Measurements from ENCODE around the gene TMOD1. TPM values are rescaled to one million over a fixed set of nuclear protein-coding genes. Genes with fewer than 3 reads are reported as not detected.

TMOD1 gene
- total RNA-seq, 1 experiment from 2014 or later = 0.14 TPM

DNA sequence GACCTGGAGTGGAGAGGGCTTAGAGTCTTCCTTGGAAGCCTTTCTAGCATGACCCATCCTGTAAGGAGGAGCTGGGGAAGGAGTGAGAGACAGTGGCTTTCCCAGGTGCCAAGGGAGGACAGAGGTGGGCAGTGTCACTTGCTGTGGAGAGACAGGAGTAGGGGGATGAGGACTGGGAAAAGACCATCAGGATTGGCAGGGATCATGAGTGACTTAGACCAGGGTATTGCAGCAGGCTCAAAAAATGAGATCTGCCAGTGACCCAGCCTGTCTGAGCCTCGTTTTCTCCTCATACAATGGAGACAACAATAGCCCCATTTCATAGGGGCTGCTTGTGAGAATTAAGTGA is 2.4 kb downstream of the TMOD1 start:
- no peak for DNase-seq
- no peaks in the 10 kb centered on the region for H3K9me3 Mint-ChIP-seq (ENCODE audit: low read depth, unreplicated experiment)
- BruUV-seq (replicated peaks) = no TSS peak
- intact Hi-C loops (cut with micrococcal nuclease; ENCODE audit: unreplicated experiment) = loop anchor here (5.0 kb wide), 1 partner anchor 93 kb away; no protein-coding TSS in a partner anchor
- H3K36me3 Mint-ChIP-seq (ENCODE audit: insufficient read depth, unreplicated experiment) = peaks cover 10% of the 10 kb centered on the region
- H3K4me1 Mint-ChIP-seq (ENCODE audit: low read depth, unreplicated experiment) = peaks cover 9% of the 10 kb centered on the region
- no peaks in the 10 kb centered on the region for H3K27me3 Mint-ChIP-seq (ENCODE audit: unreplicated experiment)
- no peak overlapping the region for H3K27ac Mint-ChIP-seq (ENCODE audit: unreplicated experiment)
- H3K4me3 Mint-ChIP-seq (ENCODE audit: low read depth, unreplicated experiment) = no peak overlapping the region
- TF ChIP-seq, protein P1, sequence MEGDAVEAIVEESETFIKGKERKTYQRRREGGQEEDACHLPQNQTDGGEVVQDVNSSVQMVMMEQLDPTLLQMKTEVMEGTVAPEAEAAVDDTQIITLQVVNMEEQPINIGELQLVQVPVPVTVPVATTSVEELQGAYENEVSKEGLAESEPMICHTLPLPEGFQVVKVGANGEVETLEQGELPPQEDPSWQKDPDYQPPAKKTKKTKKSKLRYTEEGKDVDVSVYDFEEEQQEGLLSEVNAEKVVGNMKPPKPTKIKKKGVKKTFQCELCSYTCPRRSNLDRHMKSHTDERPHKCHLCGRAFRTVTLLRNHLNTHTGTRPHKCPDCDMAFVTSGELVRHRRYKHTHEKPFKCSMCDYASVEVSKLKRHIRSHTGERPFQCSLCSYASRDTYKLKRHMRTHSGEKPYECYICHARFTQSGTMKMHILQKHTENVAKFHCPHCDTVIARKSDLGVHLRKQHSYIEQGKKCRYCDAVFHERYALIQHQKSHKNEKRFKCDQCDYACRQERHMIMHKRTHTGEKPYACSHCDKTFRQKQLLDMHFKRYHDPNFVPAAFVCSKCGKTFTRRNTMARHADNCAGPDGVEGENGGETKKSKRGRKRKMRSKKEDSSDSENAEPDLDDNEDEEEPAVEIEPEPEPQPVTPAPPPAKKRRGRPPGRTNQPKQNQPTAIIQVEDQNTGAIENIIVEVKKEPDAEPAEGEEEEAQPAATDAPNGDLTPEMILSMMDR (IDR thresholded peaks at IDR 0.05; ENCODE audit: unreplicated experiment) = no peak
- CTCF ChIA-PET = no interaction called here

DNA sequence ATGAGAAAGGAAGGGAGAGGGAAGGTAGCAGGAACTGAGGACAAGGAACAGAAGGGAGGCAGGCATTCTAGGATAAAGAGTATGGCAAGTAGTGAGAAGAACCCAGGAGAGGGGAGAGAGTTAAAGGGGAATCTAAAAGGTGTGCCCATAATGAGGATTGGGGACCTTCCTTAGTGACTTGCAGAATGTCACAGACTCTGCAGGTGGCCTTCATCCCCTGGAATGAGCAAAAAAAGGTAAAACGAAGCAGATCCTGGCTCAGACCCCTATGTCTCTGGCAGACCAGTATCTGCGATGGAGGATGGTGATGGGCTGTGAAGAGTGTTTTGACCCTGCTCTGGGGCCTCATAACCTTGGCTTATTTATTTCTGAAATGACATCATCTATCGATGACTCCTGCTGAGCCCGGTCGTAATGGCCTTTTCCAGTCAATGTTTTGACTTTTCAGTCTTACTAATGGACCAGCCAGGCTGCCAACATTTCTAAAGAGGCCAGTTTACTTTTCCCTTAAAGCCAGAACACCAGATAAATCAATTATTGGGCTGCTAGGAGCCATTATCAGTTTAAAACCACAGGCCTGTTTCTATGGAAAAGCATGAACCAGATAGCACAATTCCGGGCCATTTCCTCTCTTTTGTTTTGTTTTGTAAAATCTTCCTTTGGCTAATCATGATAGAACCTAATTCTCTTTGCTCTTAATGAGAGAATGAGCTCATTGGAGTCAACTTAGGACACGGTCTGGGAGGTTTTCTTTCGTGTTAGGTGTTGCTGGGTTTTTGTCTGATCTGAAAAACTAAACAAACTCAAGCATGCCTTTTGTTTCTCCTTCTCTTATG is 3.1 kb downstream of the TMOD1 start:
- Mint-ChIP-seq H3K4me3 (ENCODE audit: low read depth, unreplicated experiment) (no peak overlapping the region), H3K9me3 (ENCODE audit: low read depth, unreplicated experiment) (no peaks in the 10 kb centered on the region), H3K36me3 (ENCODE audit: insufficient read depth, unreplicated experiment) (peaks cover 10% of the 10 kb centered on the region), H3K27me3 (ENCODE audit: unreplicated experiment) (no peaks in the 10 kb centered on the region), H3K4me1 (ENCODE audit: low read depth, unreplicated experiment) (peaks cover 9% of the 10 kb centered on the region), H3K27ac (ENCODE audit: unreplicated experiment) (no peak overlapping the region)
- CTCF ChIA-PET = no interaction called here
- DNase-seq = no peak
- intact Hi-C loops (cut with micrococcal nuclease; ENCODE audit: unreplicated experiment) = loop anchor here (5.0 kb wide), 1 partner anchor 93 kb away; no protein-coding TSS in a partner anchor
- BruUV-seq (replicated peaks) = no TSS peak
- TF ChIP-seq, protein P1 (IDR thresholded peaks at IDR 0.05; ENCODE audit: unreplicated experiment) = no peak

DNA sequence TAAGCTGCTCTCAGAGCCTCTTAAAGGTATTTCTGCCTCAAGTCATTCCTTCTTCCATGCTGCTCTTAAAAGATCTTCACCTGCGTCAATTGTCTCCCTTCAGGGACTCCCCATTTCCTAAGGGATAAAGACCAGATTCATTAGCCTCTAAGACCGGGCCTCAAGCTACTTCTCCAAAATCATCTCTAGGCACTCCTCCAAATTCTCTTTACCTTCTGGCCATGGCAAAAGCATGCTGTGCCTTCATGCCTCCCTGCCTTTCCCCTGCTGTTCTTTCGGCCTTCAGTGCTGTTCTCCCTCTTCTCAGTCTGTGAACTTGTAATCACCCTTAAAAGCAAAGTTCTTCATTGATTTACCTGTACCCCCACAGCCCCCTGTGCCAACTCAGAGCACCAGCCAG is 4.4 kb downstream of the TMOD1 start:
- DNase-seq = no peak
- CTCF ChIA-PET = no interaction called here
- H3K36me3 Mint-ChIP-seq (ENCODE audit: insufficient read depth, unreplicated experiment) = peaks cover 10% of the 10 kb centered on the region

DNA sequence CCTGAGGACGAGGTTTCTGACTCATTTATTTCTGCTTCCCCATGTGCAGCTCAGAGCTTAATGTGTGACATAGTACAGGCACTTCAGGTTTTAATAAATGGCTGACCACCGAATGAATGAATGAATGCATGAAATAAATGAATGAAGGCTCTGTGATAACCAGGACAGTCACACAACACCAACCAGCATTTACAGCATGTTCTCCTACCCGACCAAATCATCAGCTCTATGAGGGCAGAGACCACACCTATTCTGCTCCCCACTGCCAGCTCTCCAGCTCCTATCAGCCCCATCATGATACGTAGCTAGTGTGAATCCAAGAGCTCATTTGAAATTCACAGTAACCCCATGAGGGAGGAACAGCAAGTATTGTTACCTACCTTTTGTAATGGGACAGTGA is 4.8 kb downstream of the TMOD1 start:
- TF ChIP-seq, protein P1 (IDR thresholded peaks at IDR 0.05; ENCODE audit: unreplicated experiment) = no peak
- Mint-ChIP-seq H3K4me1 (ENCODE audit: low read depth, unreplicated experiment) (peaks cover 19% of the 10 kb centered on the region), H3K36me3 (ENCODE audit: insufficient read depth, unreplicated experiment) (peaks cover 10% of the 10 kb centered on the region), H3K27me3 (ENCODE audit: unreplicated experiment) (no peaks in the 10 kb centered on the region), H3K27ac (ENCODE audit: unreplicated experiment) (no peak overlapping the region), H3K9me3 (ENCODE audit: low read depth, unreplicated experiment) (no peaks in the 10 kb centered on the region), H3K4me3 (ENCODE audit: low read depth, unreplicated experiment) (no peak overlapping the region)
- BruUV-seq (replicated peaks) = no TSS peak
- intact Hi-C loops (cut with micrococcal nuclease; ENCODE audit: unreplicated experiment) = no loop called here
- CTCF ChIA-PET = interaction anchor here (0.5 kb wide), 1 partner anchor 449 kb away, joined by 3 read pairs; no protein-coding TSS in a partner anchor
- DNase-seq = no peak

More for the DNA sequence above, 4.4 kb downstream of the TMOD1 start:
- Mint-ChIP-seq H3K4me1 (ENCODE audit: low read depth, unreplicated experiment) (peaks cover 14% of the 10 kb centered on the region), H3K27me3 (ENCODE audit: unreplicated experiment) (no peaks in the 10 kb centered on the region), H3K27ac (ENCODE audit: unreplicated experiment) (no peak overlapping the region), H3K4me3 (ENCODE audit: low read depth, unreplicated experiment) (no peak overlapping the region), H3K9me3 (ENCODE audit: low read depth, unreplicated experiment) (no peaks in the 10 kb centered on the region)
- intact Hi-C loops (cut with micrococcal nuclease; ENCODE audit: unreplicated experiment) = no loop called here
- BruUV-seq (replicated peaks) = no TSS peak
- TF ChIP-seq, protein P1 (IDR thresholded peaks at IDR 0.05; ENCODE audit: unreplicated experiment) = no peak
